HepG2 (cell line): ENCODE results near the gene UAP1L1. TPM values are rescaled to one million over a fixed set of nuclear protein-coding genes. Genes with fewer than 3 reads are reported as not detected.

Source experiments
- ARID2 ChIP-seq: sonication (generic); formaldehyde crosslinking; IDR thresholded peaks from 2 replicates; pipeline ENCODE4 v1.8.1; 2022; ENCODE audit warnings: mild to moderate bottlenecking, missing genetic modification reagents, borderline replicate concordance
- ATAD3A ChIP-seq: sonication (generic); formaldehyde crosslinking; IDR thresholded peaks from 2 replicates; pipeline ENCODE4 v1.4.0; 2020; ENCODE audit warnings: missing genetic modification reagents
- CCDC6 ChIP-seq: sonication (generic); formaldehyde crosslinking; IDR thresholded peaks from 2 replicates; pipeline ENCODE4 v1.8.1; 2022; ENCODE audit warnings: mild to moderate bottlenecking, missing genetic modification reagents, moderate library complexity
- LCORL ChIP-seq, 2 experiments: fragments of 450-650 bp in 1 of 2; sonication (generic) in 1 of 2; formaldehyde crosslinking in 1 of 2; IDR thresholded peaks; 2 replicates each; pipeline versions ENCODE4 v1.5.0 to v1.6.1; 2017 to 2020; ENCODE audit warnings: antibody characterized with exemption in 1 of 2, missing genetic modification reagents in 1 of 2
- NCOA2 ChIP-seq: sonication (generic); formaldehyde crosslinking; IDR thresholded peaks from 2 replicates; pipeline ENCODE4 v1.8.0; 2022; ENCODE audit warnings: inconsistent platforms
- NRL ChIP-seq: sonication (generic); formaldehyde crosslinking; IDR thresholded peaks from 2 replicates; pipeline ENCODE4 v1.5.0; 2020; ENCODE audit warnings: missing genetic modification reagents, mild to moderate bottlenecking, moderate library complexity, borderline replicate concordance
- ZKSCAN5 ChIP-seq: sonication (generic); formaldehyde crosslinking; IDR thresholded peaks from 2 replicates; pipeline ENCODE4 v1.5.1; 2020; ENCODE audit warnings: mild to moderate bottlenecking, missing genetic modification reagents
- ZMYM2 ChIP-seq: sonication (generic); formaldehyde crosslinking; IDR thresholded peaks from 2 replicates; pipeline ENCODE4 v1.8.0; 2022; ENCODE audit warnings: mild to moderate bottlenecking, missing genetic modification reagents
- ZNF44 ChIP-seq: sonication (generic); formaldehyde crosslinking; IDR thresholded peaks from 2 replicates; pipeline ENCODE4 v1.5.1; 2020; ENCODE audit warnings: mild to moderate bottlenecking, missing genetic modification reagents
- ZNF562 ChIP-seq: sonication (generic); formaldehyde crosslinking; IDR thresholded peaks from 2 replicates; pipeline ENCODE4 v1.8.0; 2022; ENCODE audit warnings: missing genetic modification reagents, borderline replicate concordance
- ZNF572 ChIP-seq: sonication (generic); formaldehyde crosslinking; IDR thresholded peaks from 2 replicates; pipeline ENCODE4 v1.5.1; 2020; ENCODE audit warnings: mild to moderate bottlenecking, missing genetic modification reagents
- ZNF615 ChIP-seq: sonication (generic); formaldehyde crosslinking; IDR thresholded peaks from 2 replicates; pipeline ENCODE4 v1.5.0; 2020; ENCODE audit warnings: mild to moderate bottlenecking, missing genetic modification reagents, borderline replicate concordance
- ZNF788 ChIP-seq: sonication (generic); formaldehyde crosslinking; IDR thresholded peaks from 2 replicates; pipeline ENCODE4 v1.5.0; 2020; ENCODE audit warnings: mild to moderate bottlenecking, missing genetic modification reagents, borderline replicate concordance
- ZSCAN30 ChIP-seq: sonication (generic); formaldehyde crosslinking; IDR thresholded peaks from 2 replicates; pipeline ENCODE4 v1.5.0; 2020; ENCODE audit warnings: mild to moderate bottlenecking, missing genetic modification reagents
- polyA plus RNA-seq, 8 experiments: library from polyadenylated mRNA; depleted of rRNA in 3 of 8; stranded (reverse) in 7 of 8; unstranded in 1 of 8; fragments of >200 nt; fragmentation: Illumina TruSeq in 4 of 8; extraction: Trizol in 4 of 8; gene quantifications; 2 replicates each; pipeline versions ENCODE4 v1.2.1 to v1.2.3, GENCODE V29; 2011 to 2016; ENCODE audit warnings: low read depth in 4 of 8, missing spikeins in 1 of 8, mixed read lengths in 1 of 8; ENCODE audit not compliant: insufficient read depth in 1 of 8
- total RNA-seq, 5 experiments: library from RNA; depleted of rRNA; stranded (reverse); fragments of >200 nt; fragmentation: Illumina TruSeq; extraction: Trizol; gene quantifications; 2 replicates each; pipeline ENCODE4 v1.2.3, GENCODE V29; 2016; ENCODE audit warnings: low read depth in 1 of 5
- TF ChIP-seq, protein P1 (sequence below): sonication (generic); formaldehyde crosslinking; IDR thresholded peaks from 2 replicates; pipeline ENCODE4 v1.5.1; 2020; ENCODE audit warnings: missing genetic modification reagents, mild to moderate bottlenecking, borderline replicate concordance
- TF ChIP-seq, protein P2 (sequence below): IDR thresholded peaks from 2 replicates; pipeline ENCODE4 v1.6.1; 2016; ENCODE audit warnings: missing compliant biosample characterization, missing genetic modification reagents, borderline replicate concordance
- TF ChIP-seq, protein P3 (sequence below): sonication (generic); formaldehyde crosslinking; IDR thresholded peaks from 2 replicates; pipeline ENCODE4 v1.5.0; 2020; ENCODE audit warnings: mild to moderate bottlenecking, missing genetic modification reagents, borderline replicate concordance
- TF ChIP-seq, protein P4 (sequence below): sonication (generic); formaldehyde crosslinking; IDR thresholded peaks from 2 replicates; pipeline ENCODE4 v1.5.1; 2020; ENCODE audit warnings: missing genetic modification reagents, mild to moderate bottlenecking, borderline replicate concordance

The UAP1L1 gene
- total and polyA plus RNA-seq, 2 of the 13 experiments (the other 11 are each of a cell fraction or from before 2014, with no cell fraction given): 5.4 to 6.4 TPM

DNA sequence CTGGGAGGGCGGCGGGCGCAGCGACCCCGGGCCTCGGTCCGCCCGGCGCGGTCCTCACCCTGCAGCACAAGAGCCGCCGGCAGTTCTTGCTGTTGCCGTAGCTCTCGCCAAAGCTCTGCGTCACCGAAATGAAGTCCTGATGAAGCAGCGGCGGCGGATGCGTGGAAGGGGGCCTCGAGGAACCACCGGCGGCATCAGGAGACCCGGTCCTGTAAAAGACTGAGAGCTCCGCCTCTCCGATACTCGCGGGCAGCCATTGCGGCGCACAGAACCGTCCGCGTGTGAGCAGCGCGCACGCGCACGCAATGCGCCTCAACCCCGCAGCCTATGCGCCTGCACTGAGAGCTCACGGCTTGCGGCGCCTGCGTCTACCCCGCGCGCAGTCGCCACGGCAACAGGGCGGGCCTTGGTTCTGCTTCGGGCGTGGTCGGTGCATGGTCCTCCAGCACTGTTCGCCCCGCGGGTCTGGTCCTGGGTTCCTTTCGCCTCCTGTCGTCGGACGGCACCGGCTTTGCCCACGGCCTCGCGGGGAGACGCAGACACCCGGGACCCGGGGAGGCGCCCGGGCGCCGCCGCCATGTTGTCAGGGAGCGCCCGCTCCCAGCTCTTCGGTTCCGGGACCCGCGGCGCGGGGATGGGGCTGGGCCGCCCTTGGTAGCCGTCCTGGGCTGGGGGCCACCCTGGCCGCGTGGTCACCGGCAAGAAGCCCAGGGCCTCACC is 52.3 kb downstream of the UAP1L1 start (continued):
- peak; percentile 63; the same call in 1 of the 2 replicates for TF ChIP-seq NRL
- TF ChIP-seq ATAD3A (CRISPR knock-in tag): no peak
- TF ChIP-seq LCORL (IDR thresholded peaks at IDR 0.05): no peak
- TF ChIP-seq LCORL (CRISPR knock-in tag; IDR thresholded peaks at IDR 0.05): peak; percentile 63
- peak; percentile 32; the same call in 1 of the 2 replicates for TF ChIP-seq ZKSCAN5 (CRISPR knock-in tag)
- TF ChIP-seq, protein P1, sequence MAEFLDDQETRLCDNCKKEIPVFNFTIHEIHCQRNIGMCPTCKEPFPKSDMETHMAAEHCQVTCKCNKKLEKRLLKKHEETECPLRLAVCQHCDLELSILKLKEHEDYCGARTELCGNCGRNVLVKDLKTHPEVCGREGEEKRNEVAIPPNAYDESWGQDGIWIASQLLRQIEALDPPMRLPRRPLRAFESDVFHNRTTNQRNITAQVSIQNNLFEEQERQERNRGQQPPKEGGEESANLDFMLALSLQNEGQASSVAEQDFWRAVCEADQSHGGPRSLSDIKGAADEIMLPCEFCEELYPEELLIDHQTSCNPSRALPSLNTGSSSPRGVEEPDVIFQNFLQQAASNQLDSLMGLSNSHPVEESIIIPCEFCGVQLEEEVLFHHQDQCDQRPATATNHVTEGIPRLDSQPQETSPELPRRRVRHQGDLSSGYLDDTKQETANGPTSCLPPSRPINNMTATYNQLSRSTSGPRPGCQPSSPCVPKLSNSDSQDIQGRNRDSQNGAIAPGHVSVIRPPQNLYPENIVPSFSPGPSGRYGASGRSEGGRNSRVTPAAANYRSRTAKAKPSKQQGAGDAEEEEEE: peak; percentile 88; the same call in 1 of the 2 replicates
- TF ChIP-seq ZNF572 (CRISPR knock-in tag): 0 out of 2 replicates have a peak, but pooled peaks have one; percentile 72
- no peak for TF ChIP-seq ZMYM2
- TF ChIP-seq ZNF44: no peak
- TF ChIP-seq NCOA2 (CRISPR knock-in tag): 0 out of 2 replicates have a peak, but pooled peaks have one; percentile 29
- TF ChIP-seq ZNF562 (CRISPR knock-in tag): no peak
- peak; percentile 31; the same call in 1 of the 2 replicates for TF ChIP-seq ZNF788
- TF ChIP-seq, protein P2, sequence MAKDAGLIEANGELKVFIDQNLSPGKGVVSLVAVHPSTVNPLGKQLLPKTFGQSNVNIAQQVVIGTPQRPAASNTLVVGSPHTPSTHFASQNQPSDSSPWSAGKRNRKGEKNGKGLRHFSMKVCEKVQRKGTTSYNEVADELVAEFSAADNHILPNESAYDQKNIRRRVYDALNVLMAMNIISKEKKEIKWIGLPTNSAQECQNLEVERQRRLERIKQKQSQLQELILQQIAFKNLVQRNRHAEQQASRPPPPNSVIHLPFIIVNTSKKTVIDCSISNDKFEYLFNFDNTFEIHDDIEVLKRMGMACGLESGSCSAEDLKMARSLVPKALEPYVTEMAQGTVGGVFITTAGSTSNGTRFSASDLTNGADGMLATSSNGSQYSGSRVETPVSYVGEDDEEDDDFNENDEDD: no peak
- TF ChIP-seq ZSCAN30 (CRISPR knock-in tag): no peak
- TF ChIP-seq, protein P3, sequence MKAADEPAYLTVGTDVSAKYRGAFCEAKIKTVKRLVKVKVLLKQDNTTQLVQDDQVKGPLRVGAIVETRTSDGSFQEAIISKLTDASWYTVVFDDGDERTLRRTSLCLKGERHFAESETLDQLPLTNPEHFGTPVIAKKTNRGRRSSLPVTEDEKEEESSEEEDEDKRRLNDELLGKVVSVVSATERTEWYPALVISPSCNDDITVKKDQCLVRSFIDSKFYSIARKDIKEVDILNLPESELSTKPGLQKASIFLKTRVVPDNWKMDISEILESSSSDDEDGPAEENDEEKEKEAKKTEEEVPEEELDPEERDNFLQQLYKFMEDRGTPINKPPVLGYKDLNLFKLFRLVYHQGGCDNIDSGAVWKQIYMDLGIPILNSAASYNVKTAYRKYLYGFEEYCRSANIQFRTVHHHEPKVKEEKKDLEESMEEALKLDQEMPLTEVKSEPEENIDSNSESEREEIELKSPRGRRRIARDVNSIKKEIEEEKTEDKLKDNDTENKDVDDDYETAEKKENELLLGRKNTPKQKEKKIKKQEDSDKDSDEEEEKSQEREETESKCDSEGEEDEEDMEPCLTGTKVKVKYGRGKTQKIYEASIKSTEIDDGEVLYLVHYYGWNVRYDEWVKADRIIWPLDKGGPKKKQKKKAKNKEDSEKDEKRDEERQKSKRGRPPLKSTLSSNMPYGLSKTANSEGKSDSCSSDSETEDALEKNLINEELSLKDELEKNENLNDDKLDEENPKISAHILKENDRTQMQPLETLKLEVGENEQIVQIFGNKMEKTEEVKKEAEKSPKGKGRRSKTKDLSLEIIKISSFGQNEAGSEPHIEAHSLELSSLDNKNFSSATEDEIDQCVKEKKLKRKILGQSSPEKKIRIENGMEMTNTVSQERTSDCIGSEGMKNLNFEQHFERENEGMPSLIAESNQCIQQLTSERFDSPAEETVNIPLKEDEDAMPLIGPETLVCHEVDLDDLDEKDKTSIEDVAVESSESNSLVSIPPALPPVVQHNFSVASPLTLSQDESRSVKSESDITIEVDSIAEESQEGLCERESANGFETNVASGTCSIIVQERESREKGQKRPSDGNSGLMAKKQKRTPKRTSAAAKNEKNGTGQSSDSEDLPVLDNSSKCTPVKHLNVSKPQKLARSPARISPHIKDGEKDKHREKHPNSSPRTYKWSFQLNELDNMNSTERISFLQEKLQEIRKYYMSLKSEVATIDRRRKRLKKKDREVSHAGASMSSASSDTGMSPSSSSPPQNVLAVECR (CRISPR knock-in tag): peak; percentile 93; the same call in 1 of the 2 replicates
- TF ChIP-seq CCDC6 (CRISPR knock-in tag): no peak; the same call in 1 of the 2 replicates
- TF ChIP-seq, protein P4, sequence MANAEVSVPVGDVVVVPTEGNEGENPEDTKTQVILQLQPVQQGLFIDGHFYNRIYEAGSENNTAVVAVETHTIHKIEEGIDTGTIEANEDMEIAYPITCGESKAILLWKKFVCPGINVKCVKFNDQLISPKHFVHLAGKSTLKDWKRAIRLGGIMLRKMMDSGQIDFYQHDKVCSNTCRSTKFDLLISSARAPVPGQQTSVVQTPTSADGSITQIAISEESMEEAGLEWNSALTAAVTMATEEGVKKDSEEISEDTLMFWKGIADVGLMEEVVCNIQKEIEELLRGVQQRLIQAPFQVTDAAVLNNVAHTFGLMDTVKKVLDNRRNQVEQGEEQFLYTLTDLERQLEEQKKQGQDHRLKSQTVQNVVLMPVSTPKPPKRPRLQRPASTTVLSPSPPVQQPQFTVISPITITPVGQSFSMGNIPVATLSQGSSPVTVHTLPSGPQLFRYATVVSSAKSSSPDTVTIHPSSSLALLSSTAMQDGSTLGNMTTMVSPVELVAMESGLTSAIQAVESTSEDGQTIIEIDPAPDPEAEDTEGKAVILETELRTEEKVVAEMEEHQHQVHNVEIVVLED (CRISPR knock-in tag): peak; percentile 98
- 0 out of 2 replicates have a peak, but pooled peaks have one; percentile 75 for TF ChIP-seq ARID2 (CRISPR knock-in tag)
- no peak for TF ChIP-seq ZNF615 (CRISPR knock-in tag)
